ENCODE data around the gene DUSP5. TPM values are rescaled to one million over a fixed set of nuclear protein-coding genes. Genes with fewer than 3 reads are reported as not detected.

Gene DUSP5
- 10 to 100 TPM; 11.3 to 18.8 TPM for total RNA-seq
- 10 to 100 TPM in 5 of 6 donors, 1 to 10 TPM in 1; 9.4 to 21.9 (median 20.9) TPM for polyA plus RNA-seq (ENCODE audit: insufficient read length in 6 of 6)
- long read RNA-seq, donor 1, transcript DUSP5-201 (4 exons, 2,557 nt), result major isoform, 7 of 25 reads
- long read RNA-seq, donor 1, partial matches to known transcripts, result 18 of 25 reads
- long read RNA-seq, donor 1, other reads (novel, unspliced or antisense), result 0 of 25 reads
- long read RNA-seq, donor 2, transcript DUSP5-201 (4 exons, 2,557 nt), result major isoform, 10 of 10 reads
- long read RNA-seq, donor 2, partial matches to known transcripts, result 0 of 10 reads
- long read RNA-seq, donor 2, other reads (novel, unspliced or antisense), result 0 of 10 reads
- long read RNA-seq, donor 3, transcript DUSP5-201 (4 exons, 2,557 nt), result major isoform, 8 of 16 reads
- long read RNA-seq, donor 3, partial matches to known transcripts, result 8 of 16 reads
- long read RNA-seq, donor 3, other reads (novel, unspliced or antisense), result 0 of 16 reads
- long read RNA-seq, donor 4, result 0 reads
- long read RNA-seq, donor 5, transcript DUSP5-201 (4 exons, 2,557 nt), result major isoform, 9 of 9 reads
- long read RNA-seq, donor 5, partial matches to known transcripts, result 0 of 9 reads
- long read RNA-seq, donor 5, other reads (novel, unspliced or antisense), result 0 of 9 reads
- long read RNA-seq, donor 6, transcript DUSP5-201 (4 exons, 2,557 nt), result major isoform, 8 of 22 reads
- long read RNA-seq, donor 6, partial matches to known transcripts, result 14 of 22 reads
- long read RNA-seq, donor 6, other reads (novel, unspliced or antisense), result 0 of 22 reads
- long read RNA-seq, donor 7, result 0 reads
- long read RNA-seq, donor 8, transcript DUSP5-201 (4 exons, 2,557 nt), result major isoform, 7 of 7 reads
- long read RNA-seq, donor 8, partial matches to known transcripts, result 0 of 7 reads
- long read RNA-seq, donor 8, other reads (novel, unspliced or antisense), result 0 of 7 reads
- long read RNA-seq, donor 9, result 0 reads
- long read RNA-seq, donor 10, partial matches to known transcripts, result 0 of 1 reads
- long read RNA-seq, donor 10, other reads (novel, unspliced or antisense), result 1 of 1 reads
- long read RNA-seq, donor 11, partial matches to known transcripts, result 0 of 1 reads
- long read RNA-seq, donor 11, other reads (novel, unspliced or antisense), result 0 of 1 reads
- long read RNA-seq, donor 12, transcript DUSP5-201 (4 exons, 2,557 nt), result major isoform, 5 of 5 reads
- long read RNA-seq, donor 12, partial matches to known transcripts, result 0 of 5 reads
- long read RNA-seq, donor 12, other reads (novel, unspliced or antisense), result 0 of 5 reads

DNA sequence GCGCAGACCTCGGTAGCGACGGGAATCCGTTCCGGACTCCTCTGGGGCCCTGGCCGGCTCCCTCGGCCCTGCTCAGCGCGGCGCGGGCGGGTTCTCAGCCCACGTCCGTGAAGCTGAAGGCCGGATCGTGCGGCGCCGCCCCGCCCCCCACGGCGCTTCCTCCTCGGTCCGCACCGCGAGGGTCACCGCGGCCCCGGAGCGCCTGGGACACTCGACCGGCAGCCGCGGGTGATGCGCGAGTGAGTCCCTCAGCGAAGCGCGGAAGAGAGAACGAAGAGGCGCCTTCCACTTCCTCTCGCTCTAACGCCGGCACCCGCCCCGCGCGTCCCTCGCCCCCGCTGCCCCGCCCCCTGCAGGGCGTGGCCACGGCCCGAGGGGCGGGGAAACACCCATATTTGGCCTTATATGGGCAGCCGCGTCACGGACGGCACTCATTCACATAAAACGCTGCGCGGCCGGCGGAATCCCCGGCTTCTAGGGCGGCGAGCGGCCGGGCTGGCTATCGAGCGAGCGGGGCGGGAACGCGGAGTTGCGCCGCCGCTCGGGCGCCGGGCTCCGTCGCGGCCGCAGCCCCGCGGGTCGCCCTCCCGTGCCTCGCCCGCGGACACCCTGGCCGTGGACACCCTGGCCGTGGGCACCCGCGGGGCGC, at the start of gene DUSP5:
Gene DUSP5, plus strand, starts transcription at position 470 of the 649 bp plus-strand sequence. CDS start 215 bp downstream, outside the sequence.
- H3K27ac ChIP-seq, result peak within 1 kb of the TSS; percentile 85 to 94
- H3K36me3 ChIP-seq, result no peaks in the 10 kb centered on the region
- peaks cover 25 to 47% of the 10 kb centered on the region in 2 donors for H3K4me1 ChIP-seq
- H3K27me3 ChIP-seq, result peaks cover 0 to 24% of the 10 kb centered on the region in 2 donors
- peak in 1 of 2 donors; percentile 20 for TF ChIP-seq CTCF (IDR thresholded peaks at IDR 0.05)
- no peaks in the 10 kb centered on the region for H3K9me3 ChIP-seq
- H3K4me3 ChIP-seq, result peak within 1 kb of the TSS; percentile 51 to 64
- peak; percentile 93 for ATAC-seq
- peak; percentile 95 to 97 (median 96) for DNase-seq
- intact Hi-C loops (cut with DNase I), result no loop called here

GRCh38 chr10:110448682-110449418, 48.9 kb upstream of the DUSP5 start:
- peaks cover 0 to 4% of the 10 kb centered on the region in 2 donors for H3K4me1 ChIP-seq
- DNase-seq (no peak), ATAC-seq (no peak)
- no peak overlapping the region for H3K4me3 ChIP-seq
- no peaks in the 10 kb centered on the region for H3K36me3 ChIP-seq
- H3K27ac ChIP-seq, result no peak overlapping the region
- H3K27me3 ChIP-seq, result no peaks in the 10 kb centered on the region
- no peaks in the 10 kb centered on the region for H3K9me3 ChIP-seq
- intact Hi-C loops (cut with DNase I), result no loop called here
- no peak for TF ChIP-seq CTCF (IDR thresholded peaks at IDR 0.05)

- TF ChIP-seq CTCF (IDR thresholded peaks at IDR 0.05), result no peak
- no peaks in the 10 kb centered on the region for H3K9me3 ChIP-seq
- no peak for ATAC-seq
Measured at GRCh38 chr10:110455446-110455845, 42.3 kb upstream of the DUSP5 start.

GRCh38 chr10:110456046-110456445, 41.7 kb upstream of the DUSP5 start:
- intact Hi-C loops (cut with DNase I), result no loop called here
- ATAC-seq (no peak), DNase-seq (no peak)
- H3K4me3 ChIP-seq, result no peak overlapping the region
- no peaks in the 10 kb centered on the region for H3K4me1 ChIP-seq
- H3K36me3 ChIP-seq, result no peaks in the 10 kb centered on the region
- no peak overlapping the region for H3K27ac ChIP-seq
- no peaks in the 10 kb centered on the region for H3K27me3 ChIP-seq
- H3K9me3 ChIP-seq, result no peaks in the 10 kb centered on the region
- no peak for TF ChIP-seq CTCF (IDR thresholded peaks at IDR 0.05)

More at GRCh38 chr10:110455446-110455845, 42.3 kb upstream of the DUSP5 start:
- Histone ChIP-seq H3K36me3 (no peaks in the 10 kb centered on the region), H3K27ac (no peak overlapping the region), H3K4me3 (no peak overlapping the region), H3K4me1 (no peaks in the 10 kb centered on the region), H3K27me3 (no peaks in the 10 kb centered on the region)
- DNase-seq, result no peak
- intact Hi-C loops (cut with DNase I), result no loop called here
